Dedifferentiated amniotic fluid mesenchymal stem cell (primary cell): ENCODE results near the gene PLEKHJ1.
A peak's percentile ranks its signal among the peaks of the same experiment; 100 is the strongest.
"Not testable (repeated sequence)": the region's sequence is repeated elsewhere in the genome, so short reads cannot be mapped to it uniquely, and the experiment has no call there.

Experiments
- DNase-seq: peaks from one replicate; pipeline ENCODE4 v3.0.0-alpha.2; 2016; ENCODE audit errors: extremely low spot score

The PLEKHJ1 gene

GRCh38 chr19:2221250-2221831 lies 14.8 kb downstream of the PLEKHJ1 start:
- no peak for DNase-seq

GRCh38 chr19:2219726-2220125 lies 16.4 kb downstream of the PLEKHJ1 start:
- DNase-seq: no peak

- no peak for DNase-seq
Observed at GRCh38 chr19:2217591-2217990, 18.5 kb downstream of the PLEKHJ1 start.

- DNase-seq: no peak
Observed at GRCh38 chr19:2216361-2217225, 19.5 kb downstream of the PLEKHJ1 start.

- no peak for DNase-seq
Observed at GRCh38 chr19:2215281-2215751, 20.8 kb downstream of the PLEKHJ1 start.

GRCh38 chr19:2214251-2214650 lies 21.9 kb downstream of the PLEKHJ1 start:
- no peak for DNase-seq

- no peak for DNase-seq
Observed at GRCh38 chr19:2213799-2214198, 22.3 kb downstream of the PLEKHJ1 start.

- no peak for DNase-seq
Observed at GRCh38 chr19:2212861-2213711, 23.0 kb downstream of the PLEKHJ1 start.

GRCh38 chr19:2210987-2211740 lies 25.0 kb downstream of the PLEKHJ1 start:
- DNase-seq: no peak

- DNase-seq: no peak
Observed at GRCh38 chr19:2210206-2210605, 25.9 kb downstream of the PLEKHJ1 start.

GRCh38 chr19:2209408-2209807 lies 26.7 kb downstream of the PLEKHJ1 start:
- DNase-seq: no peak

- no peak for DNase-seq
Observed at GRCh38 chr19:2208975-2209374, 27.2 kb downstream of the PLEKHJ1 start.

- peak; percentile 73 for DNase-seq
Observed at GRCh38 chr19:2207991-2208860, 27.9 kb downstream of the PLEKHJ1 start.

GRCh38 chr19:2207008-2207407 lies 29.1 kb downstream of the PLEKHJ1 start:
- no peak for DNase-seq

GRCh38 chr19:2202366-2202765 lies 33.8 kb downstream of the PLEKHJ1 start:
- no peak for DNase-seq

- DNase-seq: no peak
Observed at GRCh38 chr19:2201473-2202148, 34.5 kb downstream of the PLEKHJ1 start.

- DNase-seq: not testable (repeated sequence)
Observed at GRCh38 chr19:2200624-2201294, 35.4 kb downstream of the PLEKHJ1 start.

GRCh38 chr19:2199861-2200623 lies 36.1 kb downstream of the PLEKHJ1 start:
- no peak for DNase-seq

GRCh38 chr19:2199215-2199614 lies 36.9 kb downstream of the PLEKHJ1 start:
- DNase-seq: no peak
